ENCODE results near the gene ITGA7. TPM values are rescaled to one million over a fixed set of nuclear protein-coding genes. Genes with fewer than 3 reads are reported as not detected.

ITGA7 gene
- total RNA-seq, 1 donor from 2014 or later: 39.2 TPM

GRCh38 chr12:55708695-55709233, 1.1 kb upstream of the ITGA7 start:
- Mint-ChIP-seq H3K27me3 (peaks cover 87% of the 10 kb centered on the region), H3K4me3 (peak overlapping the region; percentile 88), H3K4me1 (ENCODE audit: unreplicated experiment) (peaks cover 20% of the 10 kb centered on the region), H3K36me3 (no peaks in the 10 kb centered on the region), H3K9me3 (no peaks in the 10 kb centered on the region), H3K27ac (no peak overlapping the region)
- DNase-seq (ENCODE audit: extremely low spot score, unreplicated experiment): no peak
- no peak for TF ChIP-seq CTCF (conservative IDR thresholded peaks at IDR 0.05)

- Mint-ChIP-seq H3K4me3 (peak overlapping the region; percentile 87), H3K4me1 (ENCODE audit: unreplicated experiment) (peaks cover 20% of the 10 kb centered on the region), H3K9me3 (no peaks in the 10 kb centered on the region), H3K27ac (no peak overlapping the region), H3K36me3 (no peaks in the 10 kb centered on the region), H3K27me3 (peaks cover 78% of the 10 kb centered on the region)
- DNase-seq (ENCODE audit: extremely low spot score, unreplicated experiment): no peak
- no peak for TF ChIP-seq CTCF (conservative IDR thresholded peaks at IDR 0.05)
These were observed 459 bp downstream of the ITGA7 start for GRCh38 chr12:55707219-55707671.

GRCh38 chr12:55706568-55707218, 1.0 kb downstream of the ITGA7 start:
- DNase-seq (ENCODE audit: extremely low spot score, unreplicated experiment): no peak
- no peaks in the 10 kb centered on the region for H3K36me3 Mint-ChIP-seq
- H3K4me1 Mint-ChIP-seq (ENCODE audit: unreplicated experiment): peaks cover 20% of the 10 kb centered on the region
- TF ChIP-seq CTCF (conservative IDR thresholded peaks at IDR 0.05): no peak
- no peak overlapping the region for H3K27ac Mint-ChIP-seq
- H3K4me3 Mint-ChIP-seq: peak overlapping the region; percentile 87
- H3K9me3 Mint-ChIP-seq: no peaks in the 10 kb centered on the region
- H3K27me3 Mint-ChIP-seq: peaks cover 72% of the 10 kb centered on the region

GRCh38 chr12:55705782-55706402, 1.8 kb downstream of the ITGA7 start:
- Mint-ChIP-seq H3K27me3 (peaks cover 67% of the 10 kb centered on the region), H3K36me3 (no peaks in the 10 kb centered on the region), H3K9me3 (no peaks in the 10 kb centered on the region), H3K4me3 (peak overlapping the region; percentile 87), H3K4me1 (ENCODE audit: unreplicated experiment) (peaks cover 20% of the 10 kb centered on the region), H3K27ac (no peak overlapping the region)
- no peak for DNase-seq (ENCODE audit: extremely low spot score, unreplicated experiment)
- TF ChIP-seq CTCF (conservative IDR thresholded peaks at IDR 0.05): peak; percentile 55

- no peak for DNase-seq (ENCODE audit: extremely low spot score, unreplicated experiment)
- Mint-ChIP-seq H3K27me3 (peaks cover 59% of the 10 kb centered on the region), H3K36me3 (no peaks in the 10 kb centered on the region), H3K9me3 (no peaks in the 10 kb centered on the region), H3K4me3 (peak overlapping the region; percentile 87), H3K4me1 (ENCODE audit: unreplicated experiment) (peaks cover 20% of the 10 kb centered on the region), H3K27ac (no peak overlapping the region)
- no peak for TF ChIP-seq CTCF (conservative IDR thresholded peaks at IDR 0.05)
These were observed 2.6 kb downstream of the ITGA7 start for GRCh38 chr12:55704824-55705718.
